ENCODE results near the gene MAPKBP1.

DNA sequence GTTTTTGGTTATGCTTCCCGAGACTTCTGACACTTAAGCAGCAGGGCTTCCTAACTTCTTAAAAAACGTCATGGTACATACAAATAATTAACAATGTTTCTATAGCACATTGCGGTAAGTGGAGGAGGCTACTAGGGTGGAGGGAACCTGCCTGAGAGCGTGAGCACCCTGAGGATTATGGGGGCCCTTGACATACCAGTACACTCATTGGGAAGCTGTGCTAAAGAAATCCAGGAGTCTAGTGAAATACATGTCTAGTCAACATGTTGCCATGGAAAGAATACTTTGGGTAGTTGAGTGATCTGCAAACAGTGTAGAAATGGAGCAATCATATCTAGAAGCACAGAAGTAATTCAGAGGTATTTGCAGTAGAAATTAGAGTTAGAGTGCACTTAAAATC is 39.2 kb upstream of the MAPKBP1 start:
- TF ChIP-seq POLR2A (IDR thresholded peaks at IDR 0.05): no peak
- TF ChIP-seq CTCF (IDR thresholded peaks at IDR 0.05): no peak
